HuH-7 (cell line): Measurements from ENCODE around the gene ITK.
"Not testable (repeated sequence)": the region's sequence is repeated elsewhere in the genome, so short reads cannot be mapped to it uniquely, and the experiment has no call there.

Experiments
- DNase-seq: peaks from one replicate; pipeline ENCODE4 v3.0.0; 2011; ENCODE audit warnings: low spot score

ITK gene

GRCh38 chr5:157213527-157214243 lies 33.0 kb downstream of the ITK start:
- DNase-seq: no peak

- no peak for DNase-seq
Measured at GRCh38 chr5:157214415-157214814, 33.8 kb downstream of the ITK start.

GRCh38 chr5:157214861-157215513 lies 34.3 kb downstream of the ITK start:
- no peak for DNase-seq

GRCh38 chr5:157215514-157216167 lies 35.0 kb downstream of the ITK start:
- no peak for DNase-seq

- DNase-seq: no peak
Measured at GRCh38 chr5:157216391-157217142, 35.9 kb downstream of the ITK start.

- no peak for DNase-seq
Measured at GRCh38 chr5:157217289-157218024, 36.8 kb downstream of the ITK start.

GRCh38 chr5:157219491-157220271 lies 39.0 kb downstream of the ITK start:
- no peak for DNase-seq

- DNase-seq: no peak
Measured at GRCh38 chr5:157221959-157222358, 41.3 kb downstream of the ITK start.

- DNase-seq: no peak
Measured at GRCh38 chr5:157222506-157223230, 42.0 kb downstream of the ITK start.

GRCh38 chr5:157225469-157226422 lies 45.1 kb downstream of the ITK start:
- DNase-seq: no peak

GRCh38 chr5:157230610-157231009 lies 50.0 kb downstream of the ITK start:
- no peak for DNase-seq

- DNase-seq: no peak
Measured at GRCh38 chr5:157232706-157233105, 52.1 kb downstream of the ITK start.

GRCh38 chr5:157233515-157233914 lies 52.9 kb downstream of the ITK start:
- DNase-seq: no peak

- no peak for DNase-seq
Measured at GRCh38 chr5:157236423-157236822, 55.8 kb downstream of the ITK start.

GRCh38 chr5:157241483-157241882 lies 60.8 kb downstream of the ITK start:
- no peak for DNase-seq

- DNase-seq: not testable (repeated sequence)
Measured at GRCh38 chr5:157244704-157245103, 64.1 kb downstream of the ITK start.

GRCh38 chr5:157245476-157245875 lies 64.8 kb downstream of the ITK start:
- no peak for DNase-seq

- no peak for DNase-seq
Measured at GRCh38 chr5:157245886-157246285, 65.2 kb downstream of the ITK start.

GRCh38 chr5:157247267-157247666 lies 66.6 kb downstream of the ITK start:
- DNase-seq: no peak
